ENCODE data around the gene TRAPPC3L. TPM values are rescaled to one million over a fixed set of nuclear protein-coding genes. Genes with fewer than 3 reads are reported as not detected.

The TRAPPC3L gene
- total and polyA plus RNA-seq, 9 of the 15 experiments (the other 6 are each of a cell fraction or from before 2014, with no cell fraction given): not detected

- TF ChIP-seq PHF20 (IDR thresholded peaks at IDR 0.05; ENCODE audit: partially characterized antibody) (no peak), SREBF2 (CRISPR knock-in tag; IDR thresholded peaks at IDR 0.05) (no peak)
Observed at GRCh38 chr6:116556065-116556464, 10.6 kb upstream of the TRAPPC3L start (continued).

GRCh38 chr6:116553451-116553850 lies 8.0 kb upstream of the TRAPPC3L start, which contains the start of gene CALHM4:
TSS of gene CALHM4 (plus strand) at chr6:116553751. CDS start at chr6:116553794, 43 bp downstream.
- H3K79me2 ChIP-seq (ENCODE audit: control insufficient read depth, insufficient read depth, low read length): no peaks in the 10 kb centered on the region
- no peak within 1 kb of the TSS for H3K27ac ChIP-seq (ENCODE audit: extremely low read depth, low read depth, low read length)
- POLR2A ChIA-PET: interaction anchor here (0.6 to 1.4 kb wide), 4 partner anchors 9 to 42 kb away, joined by 3 to 8 read pairs (median 6); partner anchors contain the start of gene CALHM5
- CTCF ChIA-PET (ENCODE audit: low intra/inter-chr PET ratio): no interaction called here
- no TSS peak for BruUV-seq (replicated peaks)
- ATAC-seq (peak; percentile 23; the same call in 1 of the 3 replicates), FAIRE-seq (no peak), DNase-seq (ENCODE audit: extremely low read depth in 1 of 4, low spot score in 3 of 4) (no peak)
- H3K36me3 ChIP-seq (ENCODE audit: control insufficient read depth, insufficient read depth, low read length): no peaks in the 10 kb centered on the region
- H3K27me3 ChIP-seq (ENCODE audit: control insufficient read depth in 2 of 2, insufficient read depth in 2 of 2, low read length in 2 of 2): no peaks in the 10 kb centered on the region; a peak in 1 of 5 replicates
- no peaks in the 10 kb centered on the region for H3K9me3 ChIP-seq (replicated peaks; ENCODE audit: control insufficient read depth, insufficient read depth, low read depth, low read length)
- no peaks in the 10 kb centered on the region for H3K9me1 ChIP-seq (ENCODE audit: control insufficient read depth, insufficient read depth, low read length)
- no peak within 1 kb of the TSS for H3K4me2 ChIP-seq (ENCODE audit: insufficient read depth, low read length)
- H3K9ac ChIP-seq (ENCODE audit: insufficient read depth in 1 of 2, low read depth in 2 of 2, low read length in 2 of 2): peak within 1 kb of the TSS in 1 of 2 experiments; percentile 33; a peak in 1 of 4 replicates
- H2AFZ ChIP-seq (ENCODE audit: low read depth, low read length): peak within 1 kb of the TSS; percentile 68
- H3K4me3 ChIP-seq: no peak within 1 kb of the TSS
- peaks cover 2 to 4% of the 10 kb centered on the region in 2 experiments; a peak in 2 of 5 replicates for H3K4me1 ChIP-seq (replicated peaks in 1 of 2; ENCODE audit: control insufficient read depth in 2 of 2, insufficient read depth in 2 of 2, low read length in 2 of 2)
- no peaks in the 10 kb centered on the region for H4K20me1 ChIP-seq (replicated peaks; ENCODE audit: control insufficient read depth, insufficient read depth, low read length)
- intact Hi-C loops (cut with micrococcal nuclease) (no loop called here), in situ Hi-C loops (cut with MboI) (loop anchor here (10.0 kb wide), 1 partner anchor 269 kb away; no protein-coding TSS in a partner anchor)
- TF ChIP-seq, protein P1, sequence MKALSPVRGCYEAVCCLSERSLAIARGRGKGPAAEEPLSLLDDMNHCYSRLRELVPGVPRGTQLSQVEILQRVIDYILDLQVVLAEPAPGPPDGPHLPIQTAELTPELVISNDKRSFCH (CRISPR knock-in tag; IDR thresholded peaks at IDR 0.05): no peak
- TF ChIP-seq, protein P1 (tag; IDR thresholded peaks at IDR 0.05): no peak
- TF ChIP-seq ERF (CRISPR knock-in tag; IDR thresholded peaks at IDR 0.05) (no peak), ZNF133 (CRISPR knock-in tag; IDR thresholded peaks at IDR 0.05) (no peak)
